Lower lobe of right lung (tissue), 2 donors: Measurements from ENCODE around the gene SLC25A21. TPM values are rescaled to one million over a fixed set of nuclear protein-coding genes. Genes with fewer than 3 reads are reported as not detected.

Experiments used
- ATAC-seq, 2 donors: fragments of 200-7000 bp; cut with Tn5 transposase; one replicate each; pipeline ENCODE4 v1.9.1; 2020 to 2022; ENCODE audit warnings: mild to moderate bottlenecking in 2 of 2, moderate library complexity in 2 of 2
- DNase-seq: peaks from one replicate; pipeline ENCODE4 v3.0.0-alpha.2; 2020
- H3K27ac ChIP-seq: fragments of 200-600 bp; one replicate; pipeline ENCODE4 v1.8.0; 2022
- H3K27me3 ChIP-seq: fragments of 200-600 bp; one replicate; pipeline ENCODE4 v1.8.0; 2022; ENCODE audit warnings: low read depth
- H3K36me3 ChIP-seq: fragments of 200-600 bp; one replicate; pipeline ENCODE4 v1.8.0; 2022; ENCODE audit warnings: mild to moderate bottlenecking
- H3K4me1 ChIP-seq: fragments of 200-600 bp; one replicate; pipeline ENCODE4 v1.8.0; 2022
- H3K4me3 ChIP-seq: fragments of 200-600 bp; one replicate; pipeline ENCODE4 v1.8.0; 2022; ENCODE audit warnings: mild to moderate bottlenecking
- H3K9me3 ChIP-seq: fragments of 200-600 bp; one replicate; pipeline ENCODE4 v1.8.0; 2022
- intact Hi-C: fragments of 100-400 bp; cut with DNase I; formaldehyde crosslinking; loops from one replicate; pipeline ENCODE4 v1.11.0; 2022
- total RNA-seq: library from RNA; stranded (reverse); fragmentation: NEBNext Ultra II Directional; extraction: Animal tissue kit (Norgen Biotek cat#: 25700); gene quantifications from one replicate; pipeline ENCODE4 v1.2.1, GENCODE V29; 2021
- TF ChIP-seq, protein P1 (sequence below): fragments of 200-600 bp; IDR thresholded peaks from one replicate; pipeline ENCODE4 v1.8.0; 2022; ENCODE audit warnings: antibody characterized with exemption, mild to moderate bottlenecking
- donor health status: DM: no; HTN: yes; CAD: no; lungs with severe emphysema.

Gene SLC25A21
- total RNA-seq, 1 donor from 2014 or later, result 0.38 TPM

DNA sequence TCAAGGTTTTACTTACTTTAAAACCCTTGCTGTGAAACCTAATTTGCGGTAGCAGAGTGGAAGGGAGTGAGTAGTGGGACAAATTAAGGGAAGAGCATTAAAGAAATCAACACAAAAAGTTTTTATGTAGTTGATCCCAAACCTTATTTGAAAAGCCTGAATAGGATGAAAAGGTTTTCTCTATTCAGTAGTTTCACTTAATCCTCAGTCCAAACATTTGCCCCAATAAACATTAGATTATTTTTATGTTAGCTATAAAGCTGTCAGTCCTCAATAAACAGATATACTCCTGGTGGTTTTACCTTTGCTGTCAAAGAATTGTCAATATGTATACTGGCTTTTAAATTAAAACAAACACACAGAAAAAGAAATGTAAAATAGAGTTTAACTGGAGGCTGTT, 374.8 kb downstream of the SLC25A21 start:
- intact Hi-C loops, result no loop called here
- H3K4me1 ChIP-seq, result no peaks in the 10 kb centered on the region
- no peak overlapping the region for H3K4me3 ChIP-seq
- no peaks in the 10 kb centered on the region for H3K9me3 ChIP-seq
- H3K27ac ChIP-seq, result no peak overlapping the region
- H3K36me3 ChIP-seq, result no peaks in the 10 kb centered on the region
- ATAC-seq (no peak), DNase-seq (no peak)
- TF ChIP-seq, protein P1, sequence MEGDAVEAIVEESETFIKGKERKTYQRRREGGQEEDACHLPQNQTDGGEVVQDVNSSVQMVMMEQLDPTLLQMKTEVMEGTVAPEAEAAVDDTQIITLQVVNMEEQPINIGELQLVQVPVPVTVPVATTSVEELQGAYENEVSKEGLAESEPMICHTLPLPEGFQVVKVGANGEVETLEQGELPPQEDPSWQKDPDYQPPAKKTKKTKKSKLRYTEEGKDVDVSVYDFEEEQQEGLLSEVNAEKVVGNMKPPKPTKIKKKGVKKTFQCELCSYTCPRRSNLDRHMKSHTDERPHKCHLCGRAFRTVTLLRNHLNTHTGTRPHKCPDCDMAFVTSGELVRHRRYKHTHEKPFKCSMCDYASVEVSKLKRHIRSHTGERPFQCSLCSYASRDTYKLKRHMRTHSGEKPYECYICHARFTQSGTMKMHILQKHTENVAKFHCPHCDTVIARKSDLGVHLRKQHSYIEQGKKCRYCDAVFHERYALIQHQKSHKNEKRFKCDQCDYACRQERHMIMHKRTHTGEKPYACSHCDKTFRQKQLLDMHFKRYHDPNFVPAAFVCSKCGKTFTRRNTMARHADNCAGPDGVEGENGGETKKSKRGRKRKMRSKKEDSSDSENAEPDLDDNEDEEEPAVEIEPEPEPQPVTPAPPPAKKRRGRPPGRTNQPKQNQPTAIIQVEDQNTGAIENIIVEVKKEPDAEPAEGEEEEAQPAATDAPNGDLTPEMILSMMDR, result no peak
- no peaks in the 10 kb centered on the region for H3K27me3 ChIP-seq

DNA sequence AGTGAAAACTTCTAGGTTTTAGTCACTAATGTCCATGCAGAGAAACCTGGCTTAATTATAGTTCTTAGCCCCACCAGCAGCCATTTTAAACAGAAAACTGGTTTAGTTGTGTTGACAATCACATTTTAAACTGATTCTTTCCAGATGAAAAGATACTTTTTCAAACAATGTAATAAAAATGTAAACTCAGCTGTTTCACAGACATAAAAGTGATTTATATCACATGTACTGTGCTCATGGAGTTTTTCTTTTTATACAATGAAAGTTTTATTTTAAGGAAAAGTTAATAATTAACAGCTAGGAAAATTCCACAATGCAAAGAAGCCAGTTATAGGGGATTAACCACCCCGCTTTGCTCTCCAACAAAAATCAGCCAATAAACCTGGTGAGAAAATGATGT, 381.0 kb downstream of the SLC25A21 start:
- H3K27me3 ChIP-seq, result no peaks in the 10 kb centered on the region
- ATAC-seq (no peak), DNase-seq (no peak)
- no peaks in the 10 kb centered on the region for H3K9me3 ChIP-seq
- no peak overlapping the region for H3K4me3 ChIP-seq
- H3K27ac ChIP-seq, result no peak overlapping the region
- intact Hi-C loops, result no loop called here
- H3K36me3 ChIP-seq, result no peaks in the 10 kb centered on the region
- TF ChIP-seq, protein P1, result no peak
- H3K4me1 ChIP-seq, result no peaks in the 10 kb centered on the region

DNA sequence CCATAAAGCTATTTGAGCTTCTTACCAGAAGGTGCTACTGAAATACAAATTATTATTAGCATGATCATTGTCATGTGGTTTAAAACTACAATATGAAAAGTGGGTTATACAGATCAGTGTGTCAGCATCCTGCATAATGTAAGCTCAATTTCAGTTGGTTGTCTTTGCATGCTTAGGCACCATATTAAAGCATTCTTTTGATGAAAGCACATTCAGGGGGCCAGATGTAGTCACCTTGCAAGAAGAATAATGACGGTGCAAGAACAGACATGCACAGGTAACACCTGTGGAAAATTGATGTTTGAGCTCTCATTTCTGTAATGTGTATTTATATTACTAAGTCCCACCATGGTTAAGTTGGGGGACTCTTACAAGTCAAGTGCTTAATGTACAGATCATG, 386.9 kb downstream of the SLC25A21 start:
- Histone ChIP-seq H3K4me3 (no peak overlapping the region), H3K27ac (no peak overlapping the region), H3K4me1 (no peaks in the 10 kb centered on the region), H3K9me3 (peaks cover 5% of the 10 kb centered on the region), H3K36me3 (no peaks in the 10 kb centered on the region), H3K27me3 (no peaks in the 10 kb centered on the region)
- TF ChIP-seq, protein P1, result no peak
- intact Hi-C loops, result no loop called here
- ATAC-seq (no peak), DNase-seq (no peak)

DNA sequence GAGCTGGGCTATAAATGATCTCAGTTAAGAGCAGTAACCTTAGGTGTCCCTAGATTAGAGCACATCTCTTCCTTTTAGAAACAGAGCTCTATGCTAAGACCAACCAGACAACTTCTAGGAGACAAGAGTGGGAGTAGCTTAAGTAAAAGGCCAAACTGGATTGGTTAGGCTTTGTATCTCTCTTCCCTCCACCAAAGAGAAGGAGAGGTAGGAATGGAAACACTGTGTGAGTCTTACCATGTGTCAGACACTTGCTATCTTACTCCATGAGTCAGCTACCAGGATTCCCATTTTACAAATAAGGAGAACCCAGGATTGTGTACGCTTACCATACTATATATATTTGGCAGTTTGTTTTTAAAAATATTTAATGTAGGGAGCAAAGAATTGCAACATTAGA, 387.9 kb downstream of the SLC25A21 start:
- intact Hi-C loops, result no loop called here
- ATAC-seq (no peak), DNase-seq (no peak)
- no peak overlapping the region for H3K4me3 ChIP-seq
- TF ChIP-seq, protein P1, result no peak
- H3K9me3 ChIP-seq, result peaks cover 8% of the 10 kb centered on the region
- H3K27ac ChIP-seq, result no peak overlapping the region
- no peaks in the 10 kb centered on the region for H3K36me3 ChIP-seq
- no peaks in the 10 kb centered on the region for H3K27me3 ChIP-seq
- no peaks in the 10 kb centered on the region for H3K4me1 ChIP-seq

DNA sequence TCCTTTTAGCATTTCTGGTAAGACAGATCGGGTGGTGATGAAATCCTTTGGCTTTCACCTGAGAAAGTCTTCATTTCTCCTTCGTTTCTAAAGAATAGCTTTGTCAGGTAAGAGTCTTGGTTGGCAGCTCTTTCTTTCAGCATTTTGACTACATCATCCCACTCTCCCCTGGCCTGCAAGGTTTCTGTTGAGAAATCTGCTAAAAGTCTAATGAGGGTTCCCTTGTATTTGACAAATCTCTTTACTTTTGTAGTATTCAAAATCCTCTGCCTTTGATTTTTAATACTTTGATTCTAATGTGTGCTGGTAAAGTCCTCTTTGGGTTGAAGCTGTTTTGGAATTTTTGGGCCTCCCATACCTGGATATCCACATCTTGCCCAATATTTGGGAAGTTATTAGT, 390.5 kb downstream of the SLC25A21 start:
- ATAC-seq (no peak), DNase-seq (no peak)
- H3K4me3 ChIP-seq, result no peak overlapping the region
- intact Hi-C loops, result no loop called here
- no peaks in the 10 kb centered on the region for H3K4me1 ChIP-seq
- no peak overlapping the region for H3K27ac ChIP-seq
- TF ChIP-seq, protein P1, result no peak
- H3K9me3 ChIP-seq, result peaks cover 8% of the 10 kb centered on the region
- no peaks in the 10 kb centered on the region for H3K36me3 ChIP-seq
- H3K27me3 ChIP-seq, result no peaks in the 10 kb centered on the region

DNA sequence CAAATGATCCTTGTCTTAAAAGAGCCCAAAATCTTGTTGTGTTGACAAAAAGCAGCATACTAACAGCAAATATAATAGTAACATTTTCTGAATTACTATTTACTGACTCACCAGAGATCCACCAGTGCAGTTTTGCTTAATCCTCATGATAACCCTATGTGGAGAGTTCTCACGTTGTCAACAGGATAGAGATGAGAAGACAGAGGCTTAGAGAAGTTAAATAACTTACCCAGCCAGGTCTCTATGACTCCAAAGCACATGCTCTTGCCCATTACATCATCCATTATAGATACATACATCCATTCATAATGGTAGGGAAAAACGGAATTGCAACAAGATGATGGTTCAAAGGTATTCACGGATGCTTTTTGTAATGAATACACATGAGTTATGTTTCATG, 398.8 kb downstream of the SLC25A21 start:
- DNase-seq (no peak), ATAC-seq (no peak)
- Histone ChIP-seq H3K36me3 (no peaks in the 10 kb centered on the region), H3K27me3 (no peaks in the 10 kb centered on the region), H3K4me3 (no peak overlapping the region), H3K4me1 (no peaks in the 10 kb centered on the region), H3K9me3 (no peaks in the 10 kb centered on the region), H3K27ac (no peak overlapping the region)
- intact Hi-C loops, result no loop called here
- TF ChIP-seq, protein P1, result no peak
